Measurements from ENCODE around the gene RGS17.
"Not testable (repeated sequence)": the region's sequence is repeated elsewhere in the genome, so short reads cannot be mapped to it uniquely, and the experiment has no call there.

The RGS17 gene

DNA sequence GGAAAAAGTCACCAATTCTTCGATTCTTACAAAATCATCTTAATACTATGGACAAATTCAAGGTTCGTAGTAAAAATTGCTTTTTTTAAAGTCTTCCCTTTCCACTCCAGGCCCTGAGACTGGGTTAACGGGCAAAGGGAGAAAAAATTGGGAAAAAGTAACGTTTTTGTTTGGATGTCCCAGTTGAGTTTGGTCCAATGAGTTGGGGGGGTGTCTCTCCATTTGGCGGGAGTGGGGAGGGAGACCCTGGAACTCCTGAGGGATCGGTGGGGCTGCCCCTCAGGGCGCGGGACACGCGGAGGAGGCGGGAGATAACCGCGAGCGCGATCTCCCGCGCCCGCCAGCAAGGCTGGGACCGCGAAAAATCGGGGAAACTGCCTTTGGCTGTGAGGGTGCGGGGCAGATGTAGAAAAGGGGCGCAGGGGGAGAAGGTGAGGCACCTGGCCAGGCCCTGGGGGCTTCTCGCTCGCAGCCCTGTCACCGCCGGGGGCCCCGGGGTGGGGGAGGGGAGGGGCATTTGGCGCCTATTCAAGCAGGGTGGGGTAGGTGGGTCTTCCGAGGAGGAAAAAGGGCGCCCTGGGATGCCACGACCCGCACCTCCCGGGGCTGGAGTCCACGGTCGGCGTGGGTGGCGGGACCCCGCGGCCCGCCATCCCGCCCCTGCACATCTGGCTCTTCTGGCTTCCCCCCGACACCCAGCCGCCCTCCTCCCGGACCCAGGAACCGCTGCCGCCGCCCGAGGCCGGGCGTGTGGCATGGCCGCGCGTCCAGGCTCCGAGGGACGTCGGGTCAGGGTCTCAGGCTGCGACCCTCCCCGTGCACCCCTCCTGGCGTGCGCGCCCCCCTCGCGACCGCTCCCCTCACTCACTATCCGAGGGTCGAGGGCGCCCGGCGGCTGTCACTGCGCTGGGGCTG is 148.8 kb downstream of the RGS17 start:
- peak; percentile 54 for DNase-seq

DNA sequence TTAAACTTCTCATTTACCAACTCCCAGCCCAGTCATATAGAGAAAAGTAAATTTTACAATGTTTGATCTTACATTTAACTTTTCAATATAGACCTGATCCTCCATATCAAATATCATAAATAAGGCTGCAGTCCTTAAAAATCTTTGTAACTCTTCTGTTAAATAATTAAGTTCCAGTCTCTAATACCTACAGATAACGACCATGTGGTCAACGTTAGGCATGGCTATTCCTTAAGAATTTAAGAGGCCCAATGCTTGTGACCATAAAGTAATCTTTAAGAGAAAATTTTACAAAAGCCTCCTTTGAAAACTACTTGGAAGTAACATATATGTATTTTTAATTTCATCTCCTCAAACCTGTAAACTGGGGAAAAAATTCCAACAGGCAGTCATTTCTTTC is 149.9 kb downstream of the RGS17 start:
- DNase-seq = peak; percentile 55

DNA sequence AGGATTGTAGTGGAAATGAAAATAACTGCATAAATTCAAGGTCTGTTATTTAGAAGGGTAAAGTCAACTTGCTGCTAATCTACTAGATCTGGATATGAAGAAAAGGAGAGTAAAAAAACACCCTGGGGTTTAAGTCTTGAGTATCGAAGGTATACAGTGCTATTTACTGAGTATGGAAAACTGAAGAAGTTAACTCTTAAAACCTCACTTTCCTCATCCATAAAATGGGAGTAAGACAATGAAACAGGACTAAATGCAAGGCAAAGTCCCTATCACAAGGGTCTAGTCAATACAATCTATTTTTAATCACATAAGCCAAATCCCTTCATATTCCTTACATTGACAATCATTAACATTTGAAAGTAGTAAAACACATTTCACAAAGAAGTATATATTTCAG is 150.4 kb downstream of the RGS17 start:
- DNase-seq = peak; percentile 13

GRCh38 chr6:152979116-152979515 is 152.0 kb downstream of the RGS17 start:
- DNase-seq = no peak

DNA sequence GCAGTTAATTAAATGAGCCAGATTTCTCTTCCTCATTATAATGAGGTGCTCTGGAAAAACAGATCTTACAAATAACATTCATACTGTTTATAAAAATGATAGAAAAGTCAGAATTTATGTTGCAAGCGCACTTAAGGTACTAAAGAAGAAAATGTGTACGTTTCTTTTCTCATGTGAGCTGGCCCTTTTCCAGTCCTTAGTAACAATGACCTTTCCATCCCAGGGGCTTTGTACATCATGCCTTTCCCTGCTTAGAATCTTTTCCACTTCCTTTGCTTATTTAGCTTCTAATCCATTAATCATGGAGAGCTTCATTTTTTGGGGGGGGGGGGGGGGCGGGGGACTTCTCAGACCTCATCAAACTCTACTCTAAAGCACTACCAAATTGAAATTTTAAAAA is 153.0 kb downstream of the RGS17 start:
- DNase-seq = no peak

DNA sequence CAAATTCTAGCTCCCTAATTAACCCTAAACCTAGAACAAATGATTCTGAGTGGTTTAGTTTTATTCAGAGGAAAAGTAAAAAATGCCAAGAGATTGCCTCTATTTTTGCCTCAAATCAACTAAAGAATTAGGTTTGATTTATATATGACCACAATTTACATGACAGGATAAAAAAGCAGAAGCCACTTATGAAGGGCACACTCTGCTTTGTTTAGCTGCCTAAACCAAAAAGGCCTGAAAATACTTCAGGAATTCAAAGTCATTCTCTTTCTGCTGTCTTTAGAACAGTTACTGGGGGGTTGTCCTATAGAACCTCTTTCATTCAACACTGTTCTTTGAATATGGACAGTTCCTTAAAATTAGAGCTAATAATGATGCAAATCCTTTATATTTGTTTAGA is 153.5 kb downstream of the RGS17 start:
- peak; percentile 13 for DNase-seq

DNA sequence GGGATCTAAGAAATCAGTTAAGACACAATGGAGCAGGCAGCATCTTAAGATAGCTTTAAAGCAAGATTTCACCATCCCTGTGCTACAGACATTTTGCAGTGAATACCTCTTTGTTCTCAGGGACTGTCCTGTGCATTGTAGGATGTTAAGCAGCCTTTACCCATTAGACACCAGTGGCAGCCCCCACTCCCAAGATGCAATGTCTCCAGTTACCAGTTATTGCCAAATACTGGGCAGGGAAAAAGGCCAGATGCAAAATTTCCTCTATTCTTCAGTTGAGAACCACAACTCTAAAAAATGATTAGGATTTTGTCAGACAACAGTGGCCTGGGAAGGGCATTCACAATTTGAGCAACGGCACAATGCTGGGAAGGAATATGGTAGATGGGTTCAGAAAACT is 154.3 kb downstream of the RGS17 start:
- DNase-seq = no peak

GRCh38 chr6:152975204-152975915 is 155.7 kb downstream of the RGS17 start:
- peak; percentile 57 for DNase-seq

- peak; percentile 47 for DNase-seq
These were observed 157.2 kb downstream of the RGS17 start for GRCh38 chr6:152973916-152974315.

DNA sequence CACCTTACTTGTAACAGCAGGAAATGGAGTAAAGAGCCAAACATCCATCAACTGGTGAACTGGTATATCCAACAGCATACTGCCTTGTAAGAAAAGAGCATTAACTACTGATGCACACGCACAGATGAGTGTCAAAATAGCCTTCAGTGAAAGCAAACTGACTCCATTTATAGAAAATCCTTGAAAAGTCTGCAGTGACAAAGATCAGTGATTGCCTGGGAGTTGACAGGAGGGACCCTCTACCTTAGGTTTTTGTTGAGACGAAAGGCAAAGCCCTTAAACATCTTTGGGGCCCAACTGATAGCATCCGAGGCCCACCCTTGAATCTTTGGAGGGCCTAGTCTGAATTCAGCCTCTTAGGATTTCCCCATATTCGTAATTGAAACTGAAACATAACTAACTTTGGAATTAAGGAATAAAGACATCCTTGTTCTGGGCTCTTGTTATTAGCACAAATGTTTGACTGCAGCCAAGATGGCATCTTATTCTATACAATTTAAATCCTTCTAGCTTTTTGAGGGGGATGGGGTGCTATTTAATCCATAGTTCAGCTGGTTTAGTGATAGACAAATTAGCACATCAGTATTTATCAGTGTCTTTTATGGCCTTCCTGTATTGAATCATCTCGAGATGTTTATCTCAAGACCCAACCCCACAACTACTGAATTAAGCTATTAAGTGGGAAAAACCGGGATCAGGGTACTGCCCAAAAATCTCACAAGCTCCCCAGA is 161.2 kb downstream of the RGS17 start:
- DNase-seq = no peak

- DNase-seq = not testable (repeated sequence)
These were observed 164.8 kb downstream of the RGS17 start for GRCh38 chr6:152966168-152966894.

DNA sequence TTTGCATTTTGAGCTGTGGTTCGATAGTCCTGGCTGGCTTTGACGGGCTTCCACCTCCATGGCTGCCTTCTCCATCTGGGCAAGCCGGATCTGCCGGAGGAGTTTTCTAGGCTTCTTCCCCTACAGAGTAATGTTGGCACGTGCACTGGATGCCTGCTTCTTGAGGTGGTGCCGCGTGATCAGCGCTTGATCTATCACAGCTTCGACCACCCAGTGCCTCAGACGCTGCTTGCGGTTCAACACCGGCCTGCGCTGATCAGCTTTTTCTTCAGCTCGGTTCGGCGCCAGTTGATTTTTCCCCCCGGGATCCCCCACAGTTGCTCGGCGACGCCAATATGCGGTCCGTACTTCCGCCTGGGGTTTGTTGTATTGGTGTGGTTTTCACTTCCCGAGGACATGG is 171.7 kb downstream of the RGS17 start:
- DNase-seq = no peak

- no peak for DNase-seq
These were observed 173.3 kb downstream of the RGS17 start for GRCh38 chr6:152957796-152958195.
